GM23338 (cell line): ENCODE results near the gene CLSTN1. TPM values are rescaled to one million over a fixed set of nuclear protein-coding genes. Genes with fewer than 3 reads are reported as not detected.
A peak's percentile ranks its signal among the peaks of the same experiment; 100 is the strongest.

Experiments
- ATAC-seq: fragments of 200-7000 bp; cut with Tn5 transposase; 3 replicates; pipeline ENCODE4 v1.9.1; 2020
- DNase-seq: peaks from one replicate; pipeline ENCODE4 v3.0.0-alpha.2; 2015; ENCODE audit warnings: low spot score
- H2AFZ ChIP-seq: fragments of 200-600 bp; sonication (generic); 2 replicates; pipeline ENCODE4 v1.8.0; 2016; ENCODE audit warnings: antibody characterized with exemption, mild to moderate bottlenecking, moderate library complexity
- H3F3A ChIP-seq: fragments of 200-600 bp; sonication (generic); replicated peaks from 2 replicates; pipeline ENCODE4 v1.8.0; 2017; ENCODE audit warnings: antibody characterized with exemption, mixed run types, low read depth
- H3K27ac ChIP-seq: fragments of 200-600 bp; sonication (generic); 2 replicates; pipeline ENCODE4 v1.6.1; 2016; ENCODE audit warnings: low read depth
- H3K27me3 ChIP-seq: fragments of 200-600 bp; sonication (generic); 2 replicates; pipeline ENCODE4 v1.8.0; 2016; ENCODE audit warnings: mild to moderate bottlenecking, mixed run types, moderate library complexity; ENCODE audit not compliant: insufficient read depth
- H3K36me3 ChIP-seq: fragments of 200-600 bp; sonication (generic); 2 replicates; pipeline ENCODE4 v1.8.0; 2016; ENCODE audit warnings: mild to moderate bottlenecking; ENCODE audit not compliant: insufficient read depth
- H3K4me1 ChIP-seq: fragments of 200-600 bp; sonication (generic); 2 replicates; pipeline ENCODE4 v1.8.0; 2016; ENCODE audit warnings: mild to moderate bottlenecking, moderate library complexity; ENCODE audit not compliant: insufficient read depth
- H3K4me2 ChIP-seq: fragments of 200-600 bp; sonication (generic); 2 replicates; pipeline ENCODE4 v1.7.1; 2017; ENCODE audit warnings: mixed run types
- H3K4me3 ChIP-seq: fragments of 200-600 bp; sonication (generic); 2 replicates; pipeline ENCODE4 v1.6.1; 2016; ENCODE audit warnings: mixed run types
- H3K79me2 ChIP-seq: fragments of 200-600 bp; sonication (generic); replicated peaks from 2 replicates; pipeline ENCODE4 v1.8.0; 2017; ENCODE audit warnings: mild to moderate bottlenecking; ENCODE audit not compliant: insufficient read depth
- H3K9me2 ChIP-seq: fragments of 200-600 bp; sonication (generic); 2 replicates; pipeline ENCODE4 v1.8.0; 2017; ENCODE audit not compliant: insufficient read depth
- H4K20me1 ChIP-seq: fragments of 200-600 bp; sonication (generic); replicated peaks from 2 replicates; pipeline ENCODE4 v1.8.0; 2017; ENCODE audit warnings: mild to moderate bottlenecking; ENCODE audit not compliant: insufficient read depth
- H3K27ac Mint-ChIP-seq: 2 replicates; pipeline ENCODE4 v1.8.0; 2020; ENCODE audit warnings: inconsistent platforms, mild to moderate bottlenecking, moderate library complexity, mixed read lengths
- H3K27me3 Mint-ChIP-seq: 3 replicates; pipeline ENCODE4 v1.8.0; 2022; ENCODE audit warnings: low read depth, mild to moderate bottlenecking, moderate library complexity, mixed read lengths, inconsistent platforms; ENCODE audit not compliant: insufficient read depth, poor library complexity
- H3K36me3 Mint-ChIP-seq: 3 replicates; pipeline ENCODE4 v1.8.0; 2021; ENCODE audit warnings: low read depth, mild to moderate bottlenecking, inconsistent platforms, moderate library complexity, mixed read lengths
- H3K4me1 Mint-ChIP-seq: 3 replicates; pipeline ENCODE4 v1.8.0; 2020; ENCODE audit warnings: mild to moderate bottlenecking, inconsistent platforms, mixed read lengths
- H3K4me3 Mint-ChIP-seq: 3 replicates; pipeline ENCODE4 v1.8.0; 2021; ENCODE audit warnings: moderate library complexity, mild to moderate bottlenecking, inconsistent platforms, mixed read lengths
- H3K9me3 Mint-ChIP-seq: 3 replicates; pipeline ENCODE4 v1.8.0; 2020; ENCODE audit warnings: moderate library complexity, mild to moderate bottlenecking, inconsistent platforms, mixed read lengths
- EZH2 ChIP-seq: fragments of 200-600 bp; sonication (generic); IDR thresholded peaks from one replicate; pipeline ENCODE4 v1.8.0; 2017; ENCODE audit warnings: antibody characterized with exemption, mild to moderate bottlenecking, low read depth; ENCODE audit not compliant: unreplicated experiment
- EZH2phosphoT487 ChIP-seq: fragments of 200-600 bp; sonication (generic); IDR thresholded peaks from one replicate; pipeline ENCODE4 v1.8.1; 2018; ENCODE audit warnings: antibody characterized with exemption; ENCODE audit not compliant: unreplicated experiment
- NANOG ChIP-seq: IDR thresholded peaks from 2 replicates; pipeline ENCODE4 v1.6.1; 2016; ENCODE audit warnings: antibody characterized with exemption, borderline replicate concordance
- STAT1 ChIP-seq: IDR thresholded peaks from one replicate; pipeline ENCODE4 v1.6.1; 2016; ENCODE audit warnings: antibody characterized with exemption; ENCODE audit not compliant: unreplicated experiment
- ZNF114 ChIP-seq: fragments of 250-450 bp; sonication (Bioruptor Pico); IDR thresholded peaks from 2 replicates; pipeline ENCODE4 v1.5.0; 2020; ENCODE audit warnings: mild to moderate bottlenecking, moderate library complexity
- ZNF331 ChIP-seq: fragments of 250-450 bp; sonication (Bioruptor Pico); IDR thresholded peaks from 2 replicates; pipeline ENCODE4 v1.5.0; 2020; ENCODE audit warnings: low read depth, mild to moderate bottlenecking, moderate library complexity
- polyA plus RNA-seq: library from polyadenylated mRNA; unstranded; fragments of >200 nt; fragmentation: Nextera tagmentation; extraction: Ambion mirVana; gene quantifications from 2 replicates; pipeline ENCODE4 v1.2.1, GENCODE V29; 2016
- total RNA-seq: library from RNA; depleted of rRNA; stranded (reverse); fragments of >200 nt; shearing (Covaris generic); gene quantifications from 2 replicates; pipeline ENCODE4 v1.2.3, GENCODE V29; 2014
- TF ChIP-seq, protein P1 (sequence below): IDR thresholded peaks from one replicate; pipeline ENCODE4 v1.6.1; 2018; ENCODE audit warnings: antibody characterized with exemption; ENCODE audit not compliant: unreplicated experiment
- TF ChIP-seq, protein P2 (sequence below), 2 experiments: fragments of 200-600 bp in 1 of 2; sonication (generic) in 1 of 2; conservative IDR thresholded peaks; 2 replicates each; pipeline versions ENCODE4 v1.5.1 to v1.6.1; 2016 to 2017; ENCODE audit warnings: antibody characterized with exemption in 2 of 2, low read depth in 2 of 2, mild to moderate bottlenecking in 2 of 2, moderate library complexity in 1 of 2

CLSTN1 gene
- total and polyA plus RNA-seq, 2 experiments from 2014 or later, result 38.5 to 66.2 TPM

DNA sequence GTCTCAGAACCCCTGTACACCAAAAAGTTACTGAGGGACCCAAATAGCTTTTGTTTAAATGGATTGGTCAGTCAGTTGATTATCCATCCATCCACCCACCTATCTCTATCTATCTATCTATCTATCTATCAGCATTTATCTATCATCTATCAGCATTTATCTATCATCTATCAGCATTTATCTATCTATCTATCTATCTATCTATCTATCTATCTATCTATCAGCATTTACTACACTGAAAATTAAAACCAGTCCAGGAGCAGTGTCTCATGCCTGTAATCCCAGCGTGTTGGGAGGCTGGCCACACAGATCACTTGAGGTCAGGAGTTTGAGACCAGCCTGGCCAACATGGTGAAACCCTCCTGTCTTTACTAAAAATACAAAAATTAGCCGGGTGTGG lies 47.1 kb downstream of the CLSTN1 start (continued):
- TF ChIP-seq, protein P1, sequence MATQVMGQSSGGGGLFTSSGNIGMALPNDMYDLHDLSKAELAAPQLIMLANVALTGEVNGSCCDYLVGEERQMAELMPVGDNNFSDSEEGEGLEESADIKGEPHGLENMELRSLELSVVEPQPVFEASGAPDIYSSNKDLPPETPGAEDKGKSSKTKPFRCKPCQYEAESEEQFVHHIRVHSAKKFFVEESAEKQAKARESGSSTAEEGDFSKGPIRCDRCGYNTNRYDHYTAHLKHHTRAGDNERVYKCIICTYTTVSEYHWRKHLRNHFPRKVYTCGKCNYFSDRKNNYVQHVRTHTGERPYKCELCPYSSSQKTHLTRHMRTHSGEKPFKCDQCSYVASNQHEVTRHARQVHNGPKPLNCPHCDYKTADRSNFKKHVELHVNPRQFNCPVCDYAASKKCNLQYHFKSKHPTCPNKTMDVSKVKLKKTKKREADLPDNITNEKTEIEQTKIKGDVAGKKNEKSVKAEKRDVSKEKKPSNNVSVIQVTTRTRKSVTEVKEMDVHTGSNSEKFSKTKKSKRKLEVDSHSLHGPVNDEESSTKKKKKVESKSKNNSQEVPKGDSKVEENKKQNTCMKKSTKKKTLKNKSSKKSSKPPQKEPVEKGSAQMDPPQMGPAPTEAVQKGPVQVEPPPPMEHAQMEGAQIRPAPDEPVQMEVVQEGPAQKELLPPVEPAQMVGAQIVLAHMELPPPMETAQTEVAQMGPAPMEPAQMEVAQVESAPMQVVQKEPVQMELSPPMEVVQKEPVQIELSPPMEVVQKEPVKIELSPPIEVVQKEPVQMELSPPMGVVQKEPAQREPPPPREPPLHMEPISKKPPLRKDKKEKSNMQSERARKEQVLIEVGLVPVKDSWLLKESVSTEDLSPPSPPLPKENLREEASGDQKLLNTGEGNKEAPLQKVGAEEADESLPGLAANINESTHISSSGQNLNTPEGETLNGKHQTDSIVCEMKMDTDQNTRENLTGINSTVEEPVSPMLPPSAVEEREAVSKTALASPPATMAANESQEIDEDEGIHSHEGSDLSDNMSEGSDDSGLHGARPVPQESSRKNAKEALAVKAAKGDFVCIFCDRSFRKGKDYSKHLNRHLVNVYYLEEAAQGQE, result no peak
- TF ChIP-seq STAT1, result no peak
- TF ChIP-seq NANOG, result no peak

DNA sequence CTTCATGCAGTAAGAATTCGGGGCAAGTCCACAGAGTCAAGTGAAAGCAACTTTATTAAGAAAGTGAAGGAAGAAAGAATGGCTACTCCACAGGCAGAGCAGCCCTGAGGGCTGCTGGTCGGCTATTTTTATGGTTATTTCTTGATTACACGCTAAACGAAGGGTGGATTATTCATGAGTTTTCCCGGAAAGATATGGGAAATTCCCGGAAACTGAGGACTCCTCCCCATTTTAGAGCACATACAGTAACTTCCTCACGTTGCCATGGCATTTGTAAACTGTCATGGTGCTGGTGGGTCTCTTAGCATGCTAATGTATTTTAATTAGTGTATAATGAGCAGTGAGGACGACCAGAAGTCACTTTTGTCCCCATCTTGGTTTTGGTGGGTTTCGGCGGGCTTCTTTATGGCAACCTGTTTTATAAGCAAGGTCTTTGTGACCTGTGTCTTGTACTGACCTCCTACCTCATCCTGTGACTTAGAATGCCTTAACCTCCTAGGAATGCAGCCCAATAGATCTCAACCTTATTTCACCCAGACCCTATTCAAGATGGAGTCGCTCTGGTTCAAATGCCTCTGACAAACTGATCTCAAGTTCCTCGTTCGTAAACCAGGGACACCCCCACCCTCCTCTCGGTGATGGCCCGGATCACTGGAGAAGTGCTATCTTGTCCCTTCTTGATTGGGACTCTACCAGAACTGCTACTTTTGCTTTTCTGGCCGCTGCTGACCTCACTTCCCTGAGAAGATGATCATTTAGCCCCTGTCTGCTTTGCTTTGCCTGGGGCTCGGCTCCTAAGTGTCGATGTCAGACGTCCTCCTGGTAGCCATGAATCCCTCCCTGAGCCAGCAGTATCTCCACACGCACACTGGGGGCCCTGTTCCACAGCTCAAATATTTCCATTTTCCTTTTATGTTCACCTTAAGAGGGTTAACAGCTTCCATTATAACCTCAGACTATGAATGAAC lies 48.8 kb downstream of the CLSTN1 start:
- H4K20me1 ChIP-seq, result peaks cover 46% of the 10 kb centered on the region
- 0 out of 2 replicates have a peak, but pooled peaks cover 2% of the 10 kb centered on the region for H3F3A ChIP-seq
- TF ChIP-seq, protein P2, sequence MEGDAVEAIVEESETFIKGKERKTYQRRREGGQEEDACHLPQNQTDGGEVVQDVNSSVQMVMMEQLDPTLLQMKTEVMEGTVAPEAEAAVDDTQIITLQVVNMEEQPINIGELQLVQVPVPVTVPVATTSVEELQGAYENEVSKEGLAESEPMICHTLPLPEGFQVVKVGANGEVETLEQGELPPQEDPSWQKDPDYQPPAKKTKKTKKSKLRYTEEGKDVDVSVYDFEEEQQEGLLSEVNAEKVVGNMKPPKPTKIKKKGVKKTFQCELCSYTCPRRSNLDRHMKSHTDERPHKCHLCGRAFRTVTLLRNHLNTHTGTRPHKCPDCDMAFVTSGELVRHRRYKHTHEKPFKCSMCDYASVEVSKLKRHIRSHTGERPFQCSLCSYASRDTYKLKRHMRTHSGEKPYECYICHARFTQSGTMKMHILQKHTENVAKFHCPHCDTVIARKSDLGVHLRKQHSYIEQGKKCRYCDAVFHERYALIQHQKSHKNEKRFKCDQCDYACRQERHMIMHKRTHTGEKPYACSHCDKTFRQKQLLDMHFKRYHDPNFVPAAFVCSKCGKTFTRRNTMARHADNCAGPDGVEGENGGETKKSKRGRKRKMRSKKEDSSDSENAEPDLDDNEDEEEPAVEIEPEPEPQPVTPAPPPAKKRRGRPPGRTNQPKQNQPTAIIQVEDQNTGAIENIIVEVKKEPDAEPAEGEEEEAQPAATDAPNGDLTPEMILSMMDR (conservative IDR thresholded peaks at IDR 0.05; ENCODE audit: low read depth in 2 of 2), result peak in 1 of 2 experiments; percentile 34; a peak in 1 of 4 replicates
- TF ChIP-seq ZNF114 (CRISPR knock-in tag), result no peak
- H3K4me3 ChIP-seq, result no peak overlapping the region
- Mint-ChIP-seq H3K27ac (no peak overlapping the region; the same call in 1 of the 2 replicates), H3K36me3 (peaks cover 23% of the 10 kb centered on the region), H3K4me1 (peaks cover 15% of the 10 kb centered on the region), H3K27me3 (peaks cover 2% of the 10 kb centered on the region), H3K4me3 (no peak overlapping the region; the same call in 2 of the 3 replicates), H3K9me3 (no peaks in the 10 kb centered on the region; the same call in 2 of the 3 replicates)
- H3K27me3 ChIP-seq, result no peaks in the 10 kb centered on the region
- H3K79me2 ChIP-seq, result peaks cover 71% of the 10 kb centered on the region
- H3K27ac ChIP-seq, result peak overlapping the region; percentile 47
- peaks cover 8% of the 10 kb centered on the region; the same call in 1 of the 2 replicates for H3K4me1 ChIP-seq
- no peak overlapping the region for H2AFZ ChIP-seq
- H3K4me2 ChIP-seq, result 0 out of 2 replicates have a peak overlapping the region, but pooled peaks have one; percentile 25
- H3K9me2 ChIP-seq, result no peaks in the 10 kb centered on the region
- H3K36me3 ChIP-seq, result peaks cover 11% of the 10 kb centered on the region; the same call in 1 of the 2 replicates
- peak; percentile 57 for ATAC-seq
- no peak for DNase-seq

DNA sequence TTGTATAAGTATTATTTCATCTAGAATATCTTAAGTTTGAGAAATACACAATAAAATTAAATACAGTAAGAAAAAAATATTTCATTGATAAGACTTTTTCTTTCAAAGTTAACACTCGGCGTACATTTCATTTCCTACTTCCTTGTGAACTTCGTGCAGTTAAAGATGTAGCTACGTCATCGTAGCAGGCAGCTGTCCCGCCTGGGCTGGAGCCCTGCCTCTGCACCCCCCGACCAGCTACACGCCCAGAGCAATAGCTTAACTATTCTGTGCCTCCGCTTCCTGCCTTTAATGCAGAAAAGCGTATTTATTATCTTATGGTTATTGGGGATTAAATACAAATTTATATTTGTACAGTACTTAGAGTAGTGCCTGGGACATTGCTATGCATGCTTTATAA lies 53.5 kb downstream of the CLSTN1 start:
- Histone ChIP-seq H3F3A (0 out of 2 replicates have a peak, but pooled peaks cover 12% of the 10 kb centered on the region), H3K27ac (peak overlapping the region; percentile 39; the same call in 1 of the 2 replicates), H3K9me2 (no peaks in the 10 kb centered on the region), H3K27me3 (no peaks in the 10 kb centered on the region), H3K4me1 (peaks cover 4% of the 10 kb centered on the region; the same call in 1 of the 2 replicates), H3K4me3 (no peak overlapping the region), H4K20me1 (peaks cover 29% of the 10 kb centered on the region), H3K36me3 (peaks cover 11% of the 10 kb centered on the region; the same call in 1 of the 2 replicates), H3K79me2 (peaks cover 55% of the 10 kb centered on the region), H3K4me2 (no peak overlapping the region), H2AFZ (no peak overlapping the region)
- H3K27ac Mint-ChIP-seq, result no peak overlapping the region
- no peak overlapping the region for H3K4me3 Mint-ChIP-seq
- H3K4me1 Mint-ChIP-seq, result peaks cover 17% of the 10 kb centered on the region
- no peaks in the 10 kb centered on the region for H3K9me3 Mint-ChIP-seq
- peaks cover 13% of the 10 kb centered on the region for H3K27me3 Mint-ChIP-seq
- ATAC-seq (no peak), DNase-seq (no peak)
- H3K36me3 Mint-ChIP-seq, result peaks cover 23% of the 10 kb centered on the region
- TF ChIP-seq STAT1 (no peak), ZNF331 (no peak), EZH2 (no peak), EZH2phosphoT487 (no peak)
- TF ChIP-seq, protein P2 (conservative IDR thresholded peaks at IDR 0.05; ENCODE audit: low read depth in 2 of 2), result no peak
- TF ChIP-seq, protein P1, result no peak
